Endodermal cell (in vitro differentiated cells): ENCODE data around the gene UBE3C. TPM values are rescaled to one million over a fixed set of nuclear protein-coding genes. Genes with fewer than 3 reads are reported as not detected.

ENCODE experiments used
- DNase-seq: peaks from one replicate; pipeline ENCODE4 v3.0.0-alpha.2; 2017
- H3K27ac ChIP-seq: 2 replicates; pipeline ENCODE4 v1.5.1; 2013; ENCODE audit warnings: mild to moderate bottlenecking, low read depth, low read length, moderate library complexity
- H3K27me3 ChIP-seq: 2 replicates; pipeline ENCODE4 v1.6.1; 2013; ENCODE audit warnings: mild to moderate bottlenecking, low read length, moderate library complexity; ENCODE audit not compliant: insufficient read depth, control insufficient read depth, poor library complexity, severe bottlenecking
- H3K36me3 ChIP-seq: 2 replicates; pipeline ENCODE4 v1.7.0; 2013; ENCODE audit warnings: mild to moderate bottlenecking, low read length, moderate library complexity; ENCODE audit not compliant: control insufficient read depth, insufficient read depth
- H3K4me1 ChIP-seq: one replicate; pipeline ENCODE4 v1.7.0; 2013; ENCODE audit warnings: low read length; ENCODE audit not compliant: control insufficient read depth, insufficient read depth
- H3K4me3 ChIP-seq: 2 replicates; pipeline ENCODE4 v1.5.1; 2013; ENCODE audit warnings: mild to moderate bottlenecking, low read length, moderate library complexity
- H3K9ac ChIP-seq: 2 replicates; pipeline ENCODE4 v1.6.1; 2013; ENCODE audit warnings: mild to moderate bottlenecking, low read length, moderate library complexity; ENCODE audit not compliant: poor library complexity, severe bottlenecking; ENCODE audit errors: extremely low read depth
- H3K9me3 ChIP-seq: 2 replicates; pipeline ENCODE4 v1.6.1; 2013; ENCODE audit warnings: mild to moderate bottlenecking, low read length, moderate library complexity; ENCODE audit not compliant: control insufficient read depth
- H3K27ac Mint-ChIP-seq: 2 replicates; pipeline ENCODE4 v1.8.0; 2020; ENCODE audit warnings: mixed read lengths
- H3K27me3 Mint-ChIP-seq: 2 replicates; pipeline ENCODE4 v1.8.0; 2021; ENCODE audit warnings: mild to moderate bottlenecking, mixed read lengths; ENCODE audit not compliant: insufficient read depth
- H3K36me3 Mint-ChIP-seq: 2 replicates; pipeline ENCODE4 v1.8.0; 2020; ENCODE audit warnings: low read depth, mixed read lengths
- H3K4me1 Mint-ChIP-seq: 2 replicates; pipeline ENCODE4 v1.8.0; 2020; ENCODE audit warnings: mixed read lengths
- H3K4me3 Mint-ChIP-seq: 2 replicates; pipeline ENCODE4 v1.8.0; 2020; ENCODE audit warnings: mild to moderate bottlenecking, moderate library complexity, mixed read lengths
- H3K9me3 Mint-ChIP-seq: 2 replicates; pipeline ENCODE4 v1.8.0; 2020; ENCODE audit warnings: mild to moderate bottlenecking, mixed read lengths
- WGBS, 2 experiments: methylation state at CpG; one replicate each; pipeline versions ENCODE4 v1.1.5 to v1.1.7; 2013; ENCODE audit warnings: missing lambda C conversion rate in 2 of 2, mixed read lengths in 1 of 2; ENCODE audit not compliant: insufficient coverage in 1 of 2, insufficient read length in 1 of 2; 5-methylcytosine and 5-hydroxymethylcytosine counted together
- total RNA-seq, 2 donors: library from RNA; stranded (reverse); fragmentation: NEBNext Ultra II Directional in 1 of 2; extraction: Animal tissue kit (Norgen Biotek cat#: 25700) in 1 of 2; gene quantifications; 2 replicates in 1 of 2; 3 replicates in 1 of 2; pipeline ENCODE4 v1.2.1, GENCODE V29; 2021
- TF ChIP-seq, protein P1 (sequence below): fragments of 200-600 bp; sonication (generic); conservative IDR thresholded peaks from 2 replicates; pipeline ENCODE4 v1.5.0; 2021; ENCODE audit warnings: antibody characterized with exemption, mild to moderate bottlenecking

Gene UBE3C
- total RNA-seq, 2 donors from 2014 or later, result 53.4 to 55.9 TPM

GRCh38 chr7:157136372-157136771, 2.4 kb upstream of the UBE3C start:
- Mint-ChIP-seq H3K4me3 (no peak overlapping the region), H3K9me3 (no peaks in the 10 kb centered on the region), H3K27me3 (peaks cover 8% of the 10 kb centered on the region), H3K36me3 (peaks cover 12% of the 10 kb centered on the region), H3K27ac (no peak overlapping the region), H3K4me1 (peaks cover 12% of the 10 kb centered on the region)
- WGBS, 2 experiments, result 83 to 90% methylated on average over 3 to 4 of the region's 4 CpGs
- TF ChIP-seq, protein P1, sequence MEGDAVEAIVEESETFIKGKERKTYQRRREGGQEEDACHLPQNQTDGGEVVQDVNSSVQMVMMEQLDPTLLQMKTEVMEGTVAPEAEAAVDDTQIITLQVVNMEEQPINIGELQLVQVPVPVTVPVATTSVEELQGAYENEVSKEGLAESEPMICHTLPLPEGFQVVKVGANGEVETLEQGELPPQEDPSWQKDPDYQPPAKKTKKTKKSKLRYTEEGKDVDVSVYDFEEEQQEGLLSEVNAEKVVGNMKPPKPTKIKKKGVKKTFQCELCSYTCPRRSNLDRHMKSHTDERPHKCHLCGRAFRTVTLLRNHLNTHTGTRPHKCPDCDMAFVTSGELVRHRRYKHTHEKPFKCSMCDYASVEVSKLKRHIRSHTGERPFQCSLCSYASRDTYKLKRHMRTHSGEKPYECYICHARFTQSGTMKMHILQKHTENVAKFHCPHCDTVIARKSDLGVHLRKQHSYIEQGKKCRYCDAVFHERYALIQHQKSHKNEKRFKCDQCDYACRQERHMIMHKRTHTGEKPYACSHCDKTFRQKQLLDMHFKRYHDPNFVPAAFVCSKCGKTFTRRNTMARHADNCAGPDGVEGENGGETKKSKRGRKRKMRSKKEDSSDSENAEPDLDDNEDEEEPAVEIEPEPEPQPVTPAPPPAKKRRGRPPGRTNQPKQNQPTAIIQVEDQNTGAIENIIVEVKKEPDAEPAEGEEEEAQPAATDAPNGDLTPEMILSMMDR, result peak; percentile 36
- H3K9ac ChIP-seq, result no peak overlapping the region
- peaks cover 3% of the 10 kb centered on the region for H3K36me3 ChIP-seq
- peaks cover 6% of the 10 kb centered on the region for H3K27me3 ChIP-seq
- no peaks in the 10 kb centered on the region for H3K9me3 ChIP-seq
- DNase-seq, result no peak
- H3K27ac ChIP-seq, result no peak overlapping the region
- no peak overlapping the region for H3K4me3 ChIP-seq
- no peaks in the 10 kb centered on the region for H3K4me1 ChIP-seq

GRCh38 chr7:157138101-157138423, 664 bp upstream of the UBE3C start:
- Histone ChIP-seq H3K27me3 (peaks cover 1% of the 10 kb centered on the region), H3K36me3 (peaks cover 17% of the 10 kb centered on the region), H3K4me3 (peak overlapping the region; percentile 77), H3K9me3 (no peaks in the 10 kb centered on the region), H3K9ac (peak overlapping the region; percentile 41), H3K4me1 (peaks cover 2% of the 10 kb centered on the region), H3K27ac (peak overlapping the region; percentile 93)
- Mint-ChIP-seq H3K27ac (no peak overlapping the region), H3K36me3 (peaks cover 22% of the 10 kb centered on the region), H3K4me3 (peak overlapping the region; percentile 76), H3K4me1 (peaks cover 22% of the 10 kb centered on the region), H3K9me3 (no peaks in the 10 kb centered on the region), H3K27me3 (peaks cover 2% of the 10 kb centered on the region)
- WGBS, 2 experiments, result 54 to 60% methylated on average over 1 to 5 of the region's 5 CpGs
- TF ChIP-seq, protein P1, result no peak
- no peak for DNase-seq

- no peak for DNase-seq
- 0 to 2% methylated on average over 28 to 74 of the region's 74 CpGs for WGBS, 2 experiments
- H3K27ac Mint-ChIP-seq, result peak overlapping the region; percentile 75
Measured at GRCh38 chr7:157139111-157139809, 534 bp downstream of the UBE3C start.

More at GRCh38 chr7:157139111-157139809, 534 bp downstream of the UBE3C start:
- TF ChIP-seq, protein P1, result no peak
- H3K9me3 ChIP-seq, result no peaks in the 10 kb centered on the region
- Mint-ChIP-seq H3K4me3 (peak overlapping the region; percentile 76), H3K27me3 (no peaks in the 10 kb centered on the region), H3K4me1 (peaks cover 30% of the 10 kb centered on the region), H3K36me3 (peaks cover 30% of the 10 kb centered on the region), H3K9me3 (no peaks in the 10 kb centered on the region)
- H3K27ac ChIP-seq, result peak overlapping the region; percentile 80
- H3K27me3 ChIP-seq, result no peaks in the 10 kb centered on the region
- peaks cover 2% of the 10 kb centered on the region for H3K4me1 ChIP-seq
- peak overlapping the region; percentile 67 for H3K9ac ChIP-seq
- H3K36me3 ChIP-seq, result peaks cover 27% of the 10 kb centered on the region
- peak overlapping the region; percentile 97 for H3K4me3 ChIP-seq
